Caco-2 (cell line): ENCODE measurements around the gene PER2. TPM values are rescaled to one million over a fixed set of nuclear protein-coding genes. Genes with fewer than 3 reads are reported as not detected.

ENCODE experiments used
- BruUV-seq: library from RNA; stranded (reverse); fragments of 400-500 nt; replicated peaks from 2 replicates; lab custom pipeline; 2021; lab: Mats Ljungman, UMichigan
- CTCF ChIA-PET: fragments of 300-600 bp; sonication (Branson Sonifier 250); formaldehyde crosslinking; loops from one replicate; lab custom pipeline; 2022; ENCODE audit warnings: antibody characterized with exemption; lab: Charles Lee
- POLR2A ChIA-PET: fragments of 300-600 bp; sonication (Branson Sonifier 250); formaldehyde crosslinking; loops from one replicate; lab custom pipeline; 2022; ENCODE audit warnings: antibody characterized with exemption; lab: Charles Lee
- DNase-seq, 2 experiments: peaks; one replicate each; pipeline versions ENCODE4 v3.0.0 to v3.0.0-alpha.2; 2020 to 2022
- H3K27me3 ChIP-seq: replicated peaks from 2 replicates; pipeline ENCODE4 v1.6.0; 2011; ENCODE audit warnings: low read length; ENCODE audit not compliant: control insufficient read depth, insufficient read depth
- H3K36me3 ChIP-seq: 2 replicates; pipeline ENCODE4 v1.5.1; 2011; ENCODE audit warnings: low read length; ENCODE audit not compliant: control insufficient read depth, insufficient read depth
- H3K4me1 ChIP-seq: fragments of 250-450 bp; sonication (Bioruptor Pico); 2 replicates; pipeline ENCODE4 v1.5.1; 2020; ENCODE audit warnings: mild to moderate bottlenecking
- H3K4me3 ChIP-seq: 2 replicates; pipeline ENCODE4 v1.5.1; 2011; ENCODE audit warnings: low read depth, mild to moderate bottlenecking, control low read depth, low read length
- H3K9me3 ChIP-seq: fragments of 250-450 bp; sonication (Bioruptor Pico); 2 replicates; pipeline ENCODE4 v1.5.1; 2020; ENCODE audit warnings: mild to moderate bottlenecking, moderate library complexity
- H3K27ac Mint-ChIP-seq: one replicate; pipeline ENCODE4 v1.8.0; 2022; ENCODE audit warnings: mixed read lengths; ENCODE audit not compliant: unreplicated experiment
- H3K27me3 Mint-ChIP-seq: one replicate; pipeline ENCODE4 v1.8.0; 2022; ENCODE audit warnings: mixed read lengths; ENCODE audit not compliant: insufficient read depth, unreplicated experiment
- H3K36me3 Mint-ChIP-seq: one replicate; pipeline ENCODE4 v1.8.0; 2022; ENCODE audit warnings: mild to moderate bottlenecking, mixed read lengths; ENCODE audit not compliant: insufficient read depth, unreplicated experiment
- H3K4me1 Mint-ChIP-seq: one replicate; pipeline ENCODE4 v1.8.0; 2022; ENCODE audit warnings: low read depth, mixed read lengths; ENCODE audit not compliant: unreplicated experiment
- H3K4me3 Mint-ChIP-seq: one replicate; pipeline ENCODE4 v1.8.0; 2022; ENCODE audit warnings: mild to moderate bottlenecking, moderate library complexity, mixed read lengths; ENCODE audit not compliant: unreplicated experiment
- H3K9me3 Mint-ChIP-seq: one replicate; pipeline ENCODE4 v1.8.0; 2022; ENCODE audit warnings: mixed read lengths; ENCODE audit not compliant: unreplicated experiment
- intact Hi-C: fragments of 100-400 bp; cut with micrococcal nuclease; formaldehyde crosslinking; loops from one replicate; pipeline ENCODE4 v1.10.0; 2022; ENCODE audit not compliant: unreplicated experiment
- total RNA-seq: library from RNA; stranded (reverse); gene quantifications from 2 replicates; pipeline ENCODE4 v1.2.3, GENCODE V29; 2022
- TF ChIP-seq, protein P1 (sequence below), 2 experiments: fragments of 200-600 bp in 1 of 2; IDR thresholded peaks; 1 replicate in 1 of 2; 2 replicates in 1 of 2; pipeline versions ENCODE4 v1.5.1 to v1.8.0; 2011 to 2022; ENCODE audit warnings: antibody characterized with exemption in 1 of 2, control low read depth in 1 of 2, inconsistent platforms in 1 of 2, low read depth in 1 of 2, low read length in 1 of 2, mild to moderate bottlenecking in 1 of 2, moderate library complexity in 1 of 2; ENCODE audit not compliant: insufficient read depth in 1 of 2, severe bottlenecking in 1 of 2, unreplicated experiment in 1 of 2

The PER2 gene
- total RNA-seq, 1 experiment from 2014 or later, result 12.2 TPM

DNA sequence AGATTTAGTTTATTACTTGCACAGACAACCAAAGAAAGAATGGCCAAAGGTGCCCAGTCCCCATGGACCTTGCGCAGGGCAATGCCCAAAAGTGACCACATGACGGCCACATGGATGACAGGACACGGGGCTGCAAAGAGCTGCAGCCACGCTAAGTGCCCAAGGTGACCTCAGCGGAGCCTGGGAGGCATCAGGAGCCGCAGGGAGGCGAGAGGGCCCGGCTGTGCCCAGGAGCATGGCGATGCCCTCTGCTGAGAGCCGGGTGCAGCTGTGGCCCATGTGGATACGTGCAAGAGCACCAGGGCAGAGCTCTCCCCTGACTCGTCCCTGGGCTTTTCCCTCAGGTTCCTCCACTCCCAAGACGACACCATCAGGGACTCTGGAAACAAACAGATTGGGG lies 63.3 kb downstream of the PER2 start:
- no TSS peak for BruUV-seq
- H3K4me1 Mint-ChIP-seq, result no peaks in the 10 kb centered on the region
- intact Hi-C loops, result no loop called here
- H3K27me3 Mint-ChIP-seq, result peaks cover 5% of the 10 kb centered on the region
- Histone ChIP-seq H3K4me3 (no peak overlapping the region), H3K9me3 (no peaks in the 10 kb centered on the region), H3K27me3 (no peaks in the 10 kb centered on the region), H3K4me1 (no peaks in the 10 kb centered on the region), H3K36me3 (no peaks in the 10 kb centered on the region)
- no peaks in the 10 kb centered on the region for H3K9me3 Mint-ChIP-seq
- TF ChIP-seq, protein P1, sequence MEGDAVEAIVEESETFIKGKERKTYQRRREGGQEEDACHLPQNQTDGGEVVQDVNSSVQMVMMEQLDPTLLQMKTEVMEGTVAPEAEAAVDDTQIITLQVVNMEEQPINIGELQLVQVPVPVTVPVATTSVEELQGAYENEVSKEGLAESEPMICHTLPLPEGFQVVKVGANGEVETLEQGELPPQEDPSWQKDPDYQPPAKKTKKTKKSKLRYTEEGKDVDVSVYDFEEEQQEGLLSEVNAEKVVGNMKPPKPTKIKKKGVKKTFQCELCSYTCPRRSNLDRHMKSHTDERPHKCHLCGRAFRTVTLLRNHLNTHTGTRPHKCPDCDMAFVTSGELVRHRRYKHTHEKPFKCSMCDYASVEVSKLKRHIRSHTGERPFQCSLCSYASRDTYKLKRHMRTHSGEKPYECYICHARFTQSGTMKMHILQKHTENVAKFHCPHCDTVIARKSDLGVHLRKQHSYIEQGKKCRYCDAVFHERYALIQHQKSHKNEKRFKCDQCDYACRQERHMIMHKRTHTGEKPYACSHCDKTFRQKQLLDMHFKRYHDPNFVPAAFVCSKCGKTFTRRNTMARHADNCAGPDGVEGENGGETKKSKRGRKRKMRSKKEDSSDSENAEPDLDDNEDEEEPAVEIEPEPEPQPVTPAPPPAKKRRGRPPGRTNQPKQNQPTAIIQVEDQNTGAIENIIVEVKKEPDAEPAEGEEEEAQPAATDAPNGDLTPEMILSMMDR (IDR thresholded peaks at IDR 0.05; ENCODE audit: insufficient read depth in 1 of 2, low read depth in 1 of 2, low read length in 1 of 2, severe bottlenecking in 1 of 2, unreplicated experiment in 1 of 2), result no peak
- H3K4me3 Mint-ChIP-seq, result no peak overlapping the region
- ChIA-PET CTCF (no interaction called here), POLR2A (no interaction called here)
- H3K36me3 Mint-ChIP-seq, result no peaks in the 10 kb centered on the region
- H3K27ac Mint-ChIP-seq, result no peak overlapping the region
- no peak for DNase-seq

DNA sequence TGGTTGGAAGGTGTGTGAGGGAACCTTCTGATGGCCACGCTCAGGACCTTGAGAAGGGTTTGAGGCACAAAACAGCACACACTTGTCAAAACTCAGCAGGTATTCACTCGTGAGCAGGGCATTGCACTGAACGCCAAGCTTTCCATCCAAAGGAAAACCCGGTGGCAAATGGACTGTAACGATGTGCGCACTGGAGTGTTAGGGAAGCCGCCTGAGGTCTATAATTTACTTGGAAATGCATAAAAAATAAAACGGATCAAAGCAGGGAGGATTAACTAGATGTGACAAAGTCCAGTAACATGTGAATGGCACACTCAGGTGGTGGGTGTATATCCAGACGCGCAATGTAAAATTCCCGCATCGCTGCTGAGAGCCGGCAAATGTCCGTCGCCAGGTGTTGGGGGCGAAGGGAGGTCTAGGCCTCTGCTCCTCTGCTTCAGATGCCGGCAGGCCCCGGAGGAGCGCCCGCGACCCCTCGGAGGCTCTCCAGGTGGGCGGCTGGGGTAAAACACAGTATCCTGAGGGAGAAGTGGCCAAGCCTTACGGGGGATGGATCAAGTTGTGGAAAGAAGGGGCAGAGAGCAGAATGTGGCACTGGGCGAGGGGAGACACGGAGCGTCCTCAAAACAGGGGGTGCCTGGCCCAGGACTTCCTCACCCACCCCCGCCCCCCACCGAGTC lies 63.9 kb downstream of the PER2 start:
- DNase-seq, result no peak
- no peaks in the 10 kb centered on the region for H3K4me1 ChIP-seq
- ChIA-PET CTCF (no interaction called here), POLR2A (no interaction called here)
- Mint-ChIP-seq H3K27me3 (peaks cover 5% of the 10 kb centered on the region), H3K4me1 (no peaks in the 10 kb centered on the region), H3K9me3 (no peaks in the 10 kb centered on the region), H3K36me3 (no peaks in the 10 kb centered on the region), H3K4me3 (no peak overlapping the region), H3K27ac (no peak overlapping the region)
- no peaks in the 10 kb centered on the region for H3K27me3 ChIP-seq
- TF ChIP-seq, protein P1 (IDR thresholded peaks at IDR 0.05; ENCODE audit: insufficient read depth in 1 of 2, low read depth in 1 of 2, low read length in 1 of 2, severe bottlenecking in 1 of 2, unreplicated experiment in 1 of 2), result no peak
- intact Hi-C loops, result no loop called here
- no peaks in the 10 kb centered on the region for H3K36me3 ChIP-seq
- H3K9me3 ChIP-seq, result no peaks in the 10 kb centered on the region
- no TSS peak for BruUV-seq
- H3K4me3 ChIP-seq, result no peak overlapping the region

DNA sequence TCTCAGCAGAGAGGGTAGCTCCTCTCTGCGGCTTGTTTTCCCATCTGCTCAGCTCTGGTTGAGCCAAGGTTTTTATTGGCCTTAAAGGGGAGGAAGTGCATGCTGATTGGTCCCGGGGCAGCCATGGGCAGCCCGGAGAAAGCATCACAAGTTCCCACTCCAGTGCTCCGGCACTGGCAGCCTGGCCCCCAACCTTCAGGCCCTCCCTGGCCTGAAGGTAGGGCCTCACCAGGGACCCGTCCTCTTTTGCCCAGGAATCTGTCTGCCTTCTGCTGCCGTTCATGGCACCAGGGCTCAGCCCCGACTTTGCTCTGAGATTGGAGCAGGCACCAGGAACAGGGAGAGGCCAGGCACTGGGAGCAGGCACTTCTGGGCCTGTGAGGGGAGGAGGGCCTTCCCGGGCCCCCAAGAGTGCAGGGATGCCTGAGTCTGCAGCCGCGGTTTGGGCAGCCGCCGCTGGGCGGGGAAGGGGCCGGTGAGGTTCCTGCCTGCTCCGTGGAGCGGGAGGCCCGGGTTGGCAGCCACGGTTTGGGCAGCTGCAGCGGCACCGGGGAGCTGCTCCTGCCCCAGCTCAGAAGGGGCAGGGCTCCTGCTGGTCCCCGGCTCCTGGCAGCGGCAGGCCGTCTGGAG lies 67.4 kb downstream of the PER2 start:
- TF ChIP-seq, protein P1 (IDR thresholded peaks at IDR 0.05; ENCODE audit: insufficient read depth in 1 of 2, low read depth in 1 of 2, low read length in 1 of 2, severe bottlenecking in 1 of 2, unreplicated experiment in 1 of 2), result no peak
- no peak for DNase-seq
- Mint-ChIP-seq H3K27ac (no peak overlapping the region), H3K9me3 (no peaks in the 10 kb centered on the region), H3K4me1 (no peaks in the 10 kb centered on the region), H3K4me3 (no peak overlapping the region), H3K27me3 (no peaks in the 10 kb centered on the region), H3K36me3 (no peaks in the 10 kb centered on the region)
- intact Hi-C loops, result no loop called here
- H3K9me3 ChIP-seq, result no peaks in the 10 kb centered on the region
- no peaks in the 10 kb centered on the region for H3K27me3 ChIP-seq
- H3K36me3 ChIP-seq, result no peaks in the 10 kb centered on the region
- BruUV-seq, result no TSS peak
- POLR2A ChIA-PET, result no interaction called here
- no peak overlapping the region for H3K4me3 ChIP-seq
- no peaks in the 10 kb centered on the region for H3K4me1 ChIP-seq
- CTCF ChIA-PET, result no interaction called here
